KOPT-K1 (cell line): Measurements from ENCODE around the gene NTRK1.

Source experiments
- H3K27ac ChIP-seq: fragments of 200-600 bp; sonication (generic); 2 replicates; pipeline ENCODE4 v1.5.1; 2016; ENCODE audit warnings: antibody characterized with exemption, mild to moderate bottlenecking, low read depth, low read length; ENCODE audit not compliant: poor library complexity, severe bottlenecking
- H3K36me3 ChIP-seq: fragments of 200-600 bp; sonication (generic); 2 replicates; pipeline ENCODE4 v1.5.1; 2017; ENCODE audit warnings: antibody characterized with exemption, mild to moderate bottlenecking, low read length, moderate library complexity; ENCODE audit not compliant: insufficient read depth
- H3K9me3 ChIP-seq: fragments of 200-600 bp; sonication (generic); 2 replicates; pipeline ENCODE4 v1.5.1; 2017; ENCODE audit warnings: antibody characterized with exemption, low read length, mild to moderate bottlenecking; ENCODE audit not compliant: insufficient read depth, poor library complexity, severe bottlenecking

The NTRK1 gene

DNA sequence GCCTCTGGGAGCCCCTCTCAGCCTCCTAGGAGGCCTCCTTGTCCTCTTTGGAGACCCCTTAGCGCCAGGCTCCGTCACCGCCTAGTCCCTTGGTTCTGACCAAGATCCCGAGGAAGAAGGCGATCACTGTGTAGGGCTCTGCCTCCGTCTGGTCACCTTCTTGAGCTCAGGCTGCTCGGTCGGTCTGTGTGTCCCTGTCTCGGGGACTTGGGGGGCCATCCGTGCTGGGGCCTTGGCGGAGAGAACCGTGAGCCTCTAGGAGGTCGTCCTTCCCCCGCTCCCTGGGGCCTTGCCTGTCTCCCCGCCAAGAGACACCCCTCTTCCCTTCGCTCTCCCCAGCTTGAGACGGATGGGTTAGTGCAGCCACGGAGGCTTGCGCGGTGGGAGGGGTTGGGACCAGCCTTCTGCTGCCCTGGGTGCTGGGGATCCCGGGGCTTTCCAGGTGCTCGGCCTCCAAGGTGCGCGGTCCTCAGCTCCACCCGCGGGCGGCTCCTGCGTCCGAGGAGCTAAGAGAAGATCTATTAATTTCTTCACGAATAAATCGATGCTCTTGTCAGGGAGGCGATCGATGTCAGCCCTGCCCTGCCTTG lies 1.0 kb upstream of the NTRK1 start:
- Histone ChIP-seq H3K27ac (no peak overlapping the region), H3K9me3 (no peaks in the 10 kb centered on the region), H3K36me3 (no peaks in the 10 kb centered on the region)

DNA sequence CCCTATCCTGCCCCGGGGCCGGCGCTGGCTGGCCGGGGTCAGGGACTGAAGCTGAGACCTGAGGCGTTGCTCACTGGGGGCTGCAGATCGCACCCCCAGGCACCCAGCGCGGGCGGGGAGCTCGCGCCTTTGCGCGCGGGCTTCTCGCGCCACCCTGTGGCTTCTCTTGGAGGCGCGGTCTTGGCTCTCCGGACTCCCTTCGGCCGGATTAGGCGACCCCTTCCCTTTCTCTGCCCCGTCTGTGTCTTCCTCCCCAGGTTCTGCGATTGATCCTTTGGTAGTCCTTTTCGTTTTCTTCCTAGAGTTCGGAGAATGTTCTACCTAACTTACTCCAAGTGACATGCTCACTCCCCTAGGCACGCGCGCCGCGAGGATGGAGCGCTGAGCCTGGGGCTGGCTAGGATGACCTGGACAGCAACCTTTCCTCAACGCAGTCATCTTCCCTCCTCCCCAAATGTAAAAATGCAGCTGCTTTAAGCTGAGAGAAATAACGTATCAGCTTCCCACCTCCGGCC lies 495 bp upstream of the NTRK1 start:
- no peaks in the 10 kb centered on the region for H3K36me3 ChIP-seq
- H3K9me3 ChIP-seq, result no peaks in the 10 kb centered on the region
- H3K27ac ChIP-seq, result no peak overlapping the region

DNA sequence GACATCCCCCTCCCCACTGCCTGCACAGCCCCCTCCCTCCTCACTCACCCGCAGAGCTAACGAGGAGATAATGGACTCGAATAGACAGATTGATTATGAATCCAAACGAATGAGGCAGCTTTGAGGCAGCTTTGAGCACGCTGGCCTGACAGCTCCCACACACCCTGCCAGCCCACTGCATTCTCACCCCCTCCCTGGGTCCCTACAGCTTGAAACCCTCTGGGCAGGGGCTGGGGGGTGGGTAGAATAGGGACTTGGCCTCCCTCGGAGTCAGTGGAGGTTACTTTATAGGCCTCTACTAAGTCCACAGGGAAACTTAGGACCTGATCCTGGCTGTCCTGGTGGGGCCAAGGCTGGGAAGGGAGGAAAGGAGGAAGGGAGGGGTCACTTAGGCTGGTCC lies 1.9 kb downstream of the NTRK1 start:
- H3K9me3 ChIP-seq, result no peaks in the 10 kb centered on the region

DNA sequence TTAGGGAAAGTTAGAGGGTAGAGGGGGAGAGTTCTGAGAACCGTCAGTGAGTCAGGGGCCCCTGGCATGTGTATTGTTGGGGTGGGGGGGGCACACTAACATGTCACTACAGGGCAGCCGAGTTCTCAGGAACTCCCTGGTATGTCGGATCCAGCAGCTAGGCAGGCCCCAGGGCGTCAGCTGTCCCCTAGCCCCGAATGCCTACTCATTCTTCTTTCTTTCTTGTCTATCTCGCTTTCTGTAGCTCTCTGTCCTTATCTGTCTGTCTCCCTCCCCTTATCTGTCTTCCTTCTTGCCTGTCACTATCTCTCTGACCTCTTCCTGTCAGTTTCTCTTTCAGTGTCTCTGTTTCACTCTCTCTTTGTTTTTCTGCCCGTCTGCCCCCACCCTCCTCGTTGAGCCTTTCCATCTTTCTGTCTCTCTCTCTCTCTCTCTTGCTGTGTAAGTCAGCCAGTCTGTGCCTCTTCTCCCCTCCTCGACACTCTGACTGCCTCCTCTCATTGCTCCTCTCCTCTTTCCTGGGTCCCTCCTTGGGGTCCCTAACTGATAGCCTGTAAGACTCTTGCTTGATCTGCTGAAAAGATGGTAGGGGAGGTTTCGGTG lies 2.4 kb downstream of the NTRK1 start:
- Histone ChIP-seq H3K9me3 (no peaks in the 10 kb centered on the region), H3K36me3 (no peaks in the 10 kb centered on the region), H3K27ac (no peak overlapping the region)

More for the DNA sequence above, 1.9 kb downstream of the NTRK1 start:
- Histone ChIP-seq H3K27ac (no peak overlapping the region), H3K36me3 (no peaks in the 10 kb centered on the region)

DNA sequence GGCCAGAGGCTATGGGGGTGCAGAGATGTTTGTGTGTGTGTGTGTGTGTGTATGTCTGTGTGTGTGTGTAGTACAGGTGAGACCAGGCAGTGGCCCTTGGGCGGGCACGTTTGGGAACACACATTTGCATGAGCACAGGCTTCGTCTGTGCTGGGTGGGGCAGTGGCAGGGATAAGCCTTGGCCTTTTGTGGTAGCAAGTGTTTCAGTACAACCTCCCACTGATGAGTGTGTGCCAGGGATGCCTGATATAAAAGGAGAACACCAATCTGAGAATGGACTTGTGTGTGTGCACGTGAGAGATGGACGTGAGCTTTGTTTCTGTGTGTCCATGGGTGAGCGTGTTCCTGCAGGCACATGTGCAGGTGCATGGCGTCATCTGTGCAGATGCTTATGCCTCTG lies 3.0 kb downstream of the NTRK1 start:
- Histone ChIP-seq H3K36me3 (no peaks in the 10 kb centered on the region), H3K27ac (no peak overlapping the region), H3K9me3 (no peaks in the 10 kb centered on the region)

DNA sequence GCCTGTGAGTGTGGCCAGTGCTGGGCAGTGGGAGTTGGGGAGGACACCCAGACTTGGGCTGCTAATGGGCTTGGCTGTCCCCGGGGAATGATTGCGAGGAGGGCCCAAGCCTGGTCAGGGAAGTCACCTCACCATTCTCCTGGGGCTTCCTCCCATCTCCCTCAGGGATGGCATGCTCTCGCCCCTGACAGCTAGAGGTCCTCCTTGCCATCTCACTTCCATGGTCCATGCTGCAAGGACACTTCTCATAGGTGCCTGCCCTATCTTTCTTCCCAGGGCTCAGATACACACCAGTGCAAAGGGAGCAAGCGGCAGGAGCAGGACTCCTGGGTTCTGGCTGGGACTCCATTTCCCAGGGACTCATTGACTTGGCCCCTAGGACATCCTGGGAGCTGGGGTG lies 4.1 kb downstream of the NTRK1 start:
- H3K36me3 ChIP-seq, result no peaks in the 10 kb centered on the region
- no peak overlapping the region for H3K27ac ChIP-seq
- no peaks in the 10 kb centered on the region for H3K9me3 ChIP-seq

DNA sequence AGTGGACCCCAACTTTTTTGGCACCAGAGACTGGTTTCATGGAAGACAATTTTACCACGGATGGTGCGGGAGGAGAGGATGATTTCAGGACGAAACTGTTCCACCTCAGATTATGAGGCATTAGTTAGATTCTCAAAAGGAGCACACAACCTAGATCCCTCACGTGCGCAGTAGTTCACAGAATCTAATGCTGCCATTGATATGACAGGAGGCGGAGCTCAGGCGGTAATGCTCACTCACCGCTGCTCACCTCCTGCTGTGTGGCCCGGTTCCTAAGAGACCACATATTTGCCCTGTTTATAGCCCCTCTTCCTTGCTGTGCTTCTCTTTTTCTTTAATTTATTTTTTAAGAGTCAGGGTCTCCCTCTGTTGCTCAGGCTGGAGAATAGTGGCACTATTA lies 4.6 kb downstream of the NTRK1 start:
- H3K27ac ChIP-seq, result no peak overlapping the region
- H3K36me3 ChIP-seq, result no peaks in the 10 kb centered on the region
- H3K9me3 ChIP-seq, result no peaks in the 10 kb centered on the region

DNA sequence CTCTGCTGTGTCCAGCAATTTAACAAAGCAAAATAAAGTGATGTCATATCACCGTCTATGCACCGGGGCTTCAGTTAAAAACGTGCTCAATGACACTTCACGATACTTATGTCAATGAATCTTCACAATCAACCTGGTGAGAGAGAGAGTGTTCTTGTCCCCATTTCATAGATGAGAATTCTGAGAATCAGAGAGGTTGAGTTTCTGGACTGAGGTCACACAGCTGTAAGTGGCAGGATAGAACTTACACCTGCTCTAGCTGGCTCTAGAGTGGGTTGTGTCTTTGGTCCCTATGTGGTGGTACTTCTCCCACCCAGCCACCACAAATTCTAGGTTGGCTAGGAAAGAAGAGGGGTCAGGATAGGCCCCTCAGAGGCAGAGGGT lies 5.2 kb downstream of the NTRK1 start:
- Histone ChIP-seq H3K9me3 (no peaks in the 10 kb centered on the region), H3K36me3 (no peaks in the 10 kb centered on the region), H3K27ac (no peak overlapping the region)

DNA sequence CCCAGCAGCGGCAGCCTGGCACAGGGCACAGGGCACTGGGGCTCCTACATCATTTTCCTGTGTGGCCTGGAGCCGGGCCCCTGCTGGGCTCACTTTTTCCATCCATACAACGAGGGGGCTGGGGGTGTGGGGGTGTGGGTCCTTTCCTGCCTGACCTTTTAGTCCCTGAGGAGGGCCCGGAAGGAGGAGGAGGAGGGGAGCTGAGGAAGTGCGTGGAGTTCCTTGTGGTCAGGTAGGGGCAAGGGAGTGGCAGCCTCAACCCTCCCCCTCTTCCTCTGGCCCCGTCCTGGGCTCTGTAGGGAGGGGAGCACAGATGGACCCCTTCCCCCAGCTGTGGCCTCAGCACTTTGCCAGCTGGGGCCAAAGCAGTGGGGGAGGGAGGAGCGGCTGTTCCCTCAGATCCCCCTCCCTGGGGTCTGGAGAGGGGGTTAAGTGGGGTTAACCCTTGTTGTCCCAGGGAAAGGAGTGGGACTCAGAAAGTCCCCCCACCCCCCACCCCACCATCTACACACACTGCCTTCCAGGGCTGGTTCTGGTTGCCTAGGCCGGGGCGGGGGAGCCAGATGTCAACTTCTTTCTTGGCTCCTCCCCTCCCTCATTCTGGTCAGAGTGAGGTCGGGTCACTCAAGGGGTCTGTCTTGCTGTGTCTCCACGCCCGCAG lies 5.7 kb downstream of the NTRK1 start:
- H3K9me3 ChIP-seq, result no peaks in the 10 kb centered on the region
- no peak overlapping the region for H3K27ac ChIP-seq
- no peaks in the 10 kb centered on the region for H3K36me3 ChIP-seq

DNA sequence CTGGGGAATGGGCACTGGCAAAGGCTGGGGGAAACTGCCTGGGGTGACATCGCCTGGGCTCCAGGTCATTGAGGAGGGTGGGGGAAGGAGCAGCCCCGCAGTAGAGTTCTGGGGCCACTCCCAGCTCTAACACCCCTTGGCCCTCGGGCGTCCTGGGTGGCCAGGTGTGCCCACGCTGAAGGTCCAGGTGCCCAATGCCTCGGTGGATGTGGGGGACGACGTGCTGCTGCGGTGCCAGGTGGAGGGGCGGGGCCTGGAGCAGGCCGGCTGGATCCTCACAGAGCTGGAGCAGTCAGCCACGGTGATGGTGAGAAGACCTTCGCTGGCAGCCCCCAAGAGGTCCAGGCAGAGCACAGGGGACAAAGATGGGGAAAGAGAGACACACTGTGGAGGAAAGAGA lies 7.7 kb downstream of the NTRK1 start:
- no peaks in the 10 kb centered on the region for H3K36me3 ChIP-seq
- no peak overlapping the region for H3K27ac ChIP-seq
- no peaks in the 10 kb centered on the region for H3K9me3 ChIP-seq

DNA sequence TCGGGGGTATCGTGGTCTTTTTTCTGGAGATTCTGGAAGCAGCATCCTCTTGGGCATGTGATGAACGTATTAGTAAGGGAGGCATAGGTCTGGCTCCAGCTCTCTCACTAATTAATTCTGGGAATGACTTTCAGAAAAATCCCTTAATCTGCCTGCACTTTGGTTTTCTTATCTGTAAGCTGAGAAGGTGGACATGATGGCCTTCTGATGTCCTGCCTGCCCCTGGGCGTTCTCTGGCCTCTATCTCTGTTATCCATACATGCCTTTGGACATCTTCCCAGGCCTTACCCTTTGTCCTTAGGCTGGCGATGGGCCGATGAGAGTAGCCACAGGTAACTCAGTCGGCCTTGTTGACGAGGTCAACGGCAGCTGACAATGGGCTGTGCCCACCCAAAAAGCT lies 8.8 kb downstream of the NTRK1 start:
- no peaks in the 10 kb centered on the region for H3K36me3 ChIP-seq
- no peak overlapping the region for H3K27ac ChIP-seq

DNA sequence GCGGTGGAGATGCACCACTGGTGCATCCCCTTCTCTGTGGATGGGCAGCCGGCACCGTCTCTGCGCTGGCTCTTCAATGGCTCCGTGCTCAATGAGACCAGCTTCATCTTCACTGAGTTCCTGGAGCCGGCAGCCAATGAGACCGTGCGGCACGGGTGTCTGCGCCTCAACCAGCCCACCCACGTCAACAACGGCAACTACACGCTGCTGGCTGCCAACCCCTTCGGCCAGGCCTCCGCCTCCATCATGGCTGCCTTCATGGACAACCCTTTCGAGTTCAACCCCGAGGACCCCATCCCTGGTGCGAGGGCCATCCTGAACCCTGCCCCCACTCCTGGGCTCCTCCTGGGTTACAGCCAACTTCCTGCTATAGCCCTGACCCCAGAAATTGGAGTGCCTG lies 13.0 kb downstream of the NTRK1 start:
- Histone ChIP-seq H3K27ac (no peak overlapping the region), H3K9me3 (no peaks in the 10 kb centered on the region)

More for the DNA sequence above, 8.8 kb downstream of the NTRK1 start:
- H3K9me3 ChIP-seq, result no peaks in the 10 kb centered on the region

DNA sequence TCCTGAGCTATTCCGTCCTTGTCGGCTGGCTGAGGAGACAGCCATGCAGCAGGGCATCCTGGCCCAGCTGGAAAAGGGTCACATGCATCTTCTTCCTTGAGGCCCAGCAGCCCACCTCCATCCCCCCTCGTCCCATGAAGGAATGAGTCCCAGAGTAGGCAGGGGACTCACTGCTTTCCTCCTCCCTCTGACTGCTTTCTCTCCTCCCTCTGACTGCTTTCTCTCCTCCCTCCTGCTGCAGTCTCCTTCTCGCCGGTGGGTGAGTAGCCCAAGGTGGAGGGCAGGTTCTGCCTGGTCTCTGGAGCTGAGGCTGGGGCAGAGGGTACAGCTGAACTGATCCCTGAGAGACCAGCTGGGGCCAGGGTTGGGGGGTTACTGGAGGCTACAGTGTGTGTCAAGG lies 13.5 kb downstream of the NTRK1 start:
- no peaks in the 10 kb centered on the region for H3K9me3 ChIP-seq
- no peaks in the 10 kb centered on the region for H3K36me3 ChIP-seq
- H3K27ac ChIP-seq, result no peak overlapping the region

More for the DNA sequence above, 13.0 kb downstream of the NTRK1 start:
- H3K36me3 ChIP-seq, result no peaks in the 10 kb centered on the region

DNA sequence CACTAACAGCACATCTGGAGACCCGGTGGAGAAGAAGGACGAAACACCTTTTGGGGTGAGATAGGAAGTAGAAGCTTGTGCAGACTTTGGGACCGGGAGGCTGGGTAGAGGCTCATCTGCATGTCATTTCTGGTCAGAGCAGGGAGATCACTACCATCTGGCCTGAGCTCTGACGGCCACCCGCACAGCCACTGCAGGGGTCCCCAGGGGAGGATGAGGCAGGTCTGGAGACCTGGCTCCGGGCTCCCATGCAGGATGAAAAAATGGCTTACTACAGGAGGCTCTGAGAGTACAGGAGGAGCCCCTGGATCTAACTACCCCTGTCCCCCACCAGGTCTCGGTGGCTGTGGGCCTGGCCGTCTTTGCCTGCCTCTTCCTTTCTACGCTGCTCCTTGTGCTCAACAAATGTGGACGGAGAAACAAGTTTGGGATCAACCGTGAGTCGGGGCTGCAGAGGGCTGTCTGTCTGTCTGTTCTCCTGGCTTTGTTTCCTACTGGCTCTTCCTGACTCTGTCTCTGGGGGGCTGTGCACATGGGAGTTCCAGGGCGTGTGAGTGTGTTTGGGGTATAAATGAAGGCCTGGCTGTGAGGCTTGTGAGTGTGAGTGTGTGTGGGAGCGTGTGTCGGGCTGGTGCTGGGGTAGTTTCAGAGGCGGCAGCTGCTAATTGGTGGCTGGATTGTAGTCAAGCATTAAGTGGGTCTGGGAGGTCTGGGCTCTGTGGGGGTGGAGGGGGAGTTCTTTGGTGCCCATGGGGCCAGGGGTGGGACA lies 14.1 kb downstream of the NTRK1 start:
- no peak overlapping the region for H3K27ac ChIP-seq
- no peaks in the 10 kb centered on the region for H3K36me3 ChIP-seq
- H3K9me3 ChIP-seq, result no peaks in the 10 kb centered on the region

DNA sequence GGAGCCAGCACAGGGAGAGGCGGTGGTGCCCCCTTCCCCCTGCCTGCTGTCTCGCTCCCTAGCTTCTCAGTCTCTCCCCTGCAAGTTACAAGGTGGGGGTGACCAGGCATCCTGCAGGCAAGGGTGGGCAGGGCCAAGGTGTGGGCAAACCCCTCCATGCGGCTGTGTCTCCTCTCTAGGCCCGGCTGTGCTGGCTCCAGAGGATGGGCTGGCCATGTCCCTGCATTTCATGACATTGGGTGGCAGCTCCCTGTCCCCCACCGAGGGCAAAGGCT lies 14.6 kb downstream of the NTRK1 start:
- no peak overlapping the region for H3K27ac ChIP-seq
- no peaks in the 10 kb centered on the region for H3K9me3 ChIP-seq
- no peaks in the 10 kb centered on the region for H3K36me3 ChIP-seq
